Fibroblast of skin of abdomen (primary cell): ENCODE data around the gene POLN.
"Not testable (repeated sequence)": the region's sequence is repeated elsewhere in the genome, so short reads cannot be mapped to it uniquely, and the experiment has no call there.

Source experiments
- DNase-seq: peaks from one replicate; pipeline ENCODE4 v3.0.0-alpha.2; 2013

The POLN gene

GRCh38 chr4:2275044-2275397 is 33.1 kb upstream of the POLN start:
- not testable (repeated sequence) for DNase-seq

GRCh38 chr4:2274320-2275043 is 32.6 kb upstream of the POLN start:
- no peak for DNase-seq

- no peak for DNase-seq
Measured at GRCh38 chr4:2273657-2274319, 31.9 kb upstream of the POLN start.

GRCh38 chr4:2273221-2273620 is 31.3 kb upstream of the POLN start:
- no peak for DNase-seq

DNA sequence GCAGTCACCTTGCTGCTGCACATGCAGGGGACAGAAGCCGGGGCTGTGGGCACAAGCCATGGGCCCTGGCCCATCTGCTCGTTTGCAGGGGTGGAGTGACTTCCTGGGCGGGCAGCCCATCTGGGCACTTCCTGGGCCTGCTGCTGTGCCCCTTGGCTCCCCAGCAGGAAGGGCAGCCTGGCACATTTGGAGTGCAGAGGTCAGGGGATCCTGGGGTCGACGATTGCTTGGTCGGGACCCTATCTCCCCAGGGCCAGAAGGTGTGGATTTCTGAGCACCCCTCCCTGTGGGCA is 30.9 kb upstream of the POLN start:
- DNase-seq, result no peak

DNA sequence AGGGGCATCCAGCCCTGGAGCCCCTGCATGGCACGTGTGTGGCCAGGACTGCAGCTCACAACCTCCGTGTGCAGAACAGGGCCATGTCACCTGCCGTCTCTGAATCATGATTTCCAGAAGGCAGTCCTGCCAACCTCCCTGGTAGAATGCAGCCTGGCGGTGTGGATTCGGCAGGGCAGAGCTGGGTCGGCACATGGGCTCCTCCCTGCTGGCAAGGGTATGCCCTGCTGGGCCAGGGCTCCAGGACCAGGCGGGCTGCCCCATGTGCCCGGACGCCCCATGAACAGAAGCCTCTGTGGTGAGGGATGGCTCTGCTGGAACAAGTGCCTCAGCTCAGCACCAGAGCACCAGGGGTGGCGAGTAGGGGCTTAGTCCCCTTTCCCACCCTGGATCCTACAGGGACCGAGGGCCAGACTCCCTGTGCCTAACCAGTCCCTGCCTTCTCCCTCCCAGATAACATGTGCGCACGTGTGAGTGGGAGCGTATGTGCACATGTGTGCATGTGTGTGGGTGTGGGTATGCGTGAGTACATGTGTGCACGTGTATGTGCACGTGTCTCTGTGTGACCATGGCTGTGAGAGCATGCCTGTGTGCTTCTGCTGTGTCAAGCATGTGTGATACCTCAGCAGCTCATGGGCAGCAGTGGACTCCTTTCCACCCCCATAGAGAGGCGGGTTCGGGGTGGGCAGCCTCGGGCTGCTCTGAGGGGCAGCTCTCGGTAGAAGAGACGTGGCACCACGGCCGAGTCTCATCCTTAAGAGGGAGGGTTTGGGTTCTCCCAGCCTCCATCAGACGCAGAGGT is 30.3 kb upstream of the POLN start:
- no peak for DNase-seq

- no peak for DNase-seq
Measured at GRCh38 chr4:2271279-2272025, 29.5 kb upstream of the POLN start.

DNA sequence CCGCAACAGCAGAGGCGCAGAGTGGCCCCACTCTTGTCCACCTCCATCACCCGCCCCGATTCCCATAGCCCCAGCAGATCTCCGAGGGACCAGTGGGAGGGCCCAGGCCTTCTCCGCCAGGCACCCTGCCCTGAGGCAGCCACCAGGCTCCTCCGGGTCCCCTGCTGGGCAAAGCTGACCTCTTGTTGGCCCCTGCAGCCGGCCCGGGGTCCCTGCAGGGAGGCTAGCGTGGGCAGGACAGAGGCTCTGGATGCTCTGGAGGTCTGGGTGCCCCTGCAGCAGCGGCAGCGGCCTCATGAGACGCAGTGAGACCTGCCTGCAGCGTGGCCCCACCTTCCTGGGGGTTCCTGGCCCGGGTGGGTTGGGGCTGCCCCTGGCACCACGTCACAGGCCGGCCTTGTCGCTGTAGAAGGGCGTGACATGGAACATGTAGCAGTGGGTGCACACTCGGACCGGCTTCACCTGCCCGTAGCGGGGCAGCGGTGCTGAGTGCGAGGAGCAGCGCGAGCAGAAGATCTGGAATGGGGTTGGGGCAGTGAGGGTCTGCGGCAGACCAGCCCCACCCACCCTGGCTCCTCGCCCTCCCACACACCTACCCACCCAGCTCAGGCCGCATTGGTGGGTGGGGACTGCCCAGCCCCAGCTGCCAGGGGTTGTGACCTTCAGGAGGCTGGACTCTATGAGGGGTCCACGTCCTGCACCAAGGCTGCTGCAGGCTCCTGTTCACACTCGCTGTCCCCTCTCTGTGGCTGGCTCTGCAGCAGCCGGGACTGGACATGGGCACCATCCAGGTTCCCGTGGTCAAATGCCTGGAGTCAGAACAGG is 28.6 kb upstream of the POLN start:
- no peak for DNase-seq

GRCh38 chr4:2269618-2270163 is 27.8 kb upstream of the POLN start:
- no peak for DNase-seq

DNA sequence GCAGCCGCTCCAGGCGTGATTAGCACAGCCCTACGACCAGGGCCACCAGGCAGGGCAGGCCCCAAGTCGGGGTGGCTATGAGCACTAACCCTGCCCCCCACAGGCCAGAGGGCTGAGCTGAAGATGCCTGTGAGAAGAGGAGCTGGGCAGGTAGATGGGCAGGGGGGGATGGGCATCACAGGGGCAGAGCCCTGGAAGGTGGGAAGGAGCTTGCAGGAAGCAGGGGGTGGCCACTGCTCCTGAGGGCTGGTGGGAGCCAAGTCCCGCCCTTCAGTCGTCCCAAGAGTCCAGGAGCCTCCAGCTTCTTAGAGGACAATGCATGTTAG is 27.2 kb upstream of the POLN start:
- DNase-seq, result no peak

GRCh38 chr4:2268357-2269205 is 26.7 kb upstream of the POLN start:
- DNase-seq, result no peak

DNA sequence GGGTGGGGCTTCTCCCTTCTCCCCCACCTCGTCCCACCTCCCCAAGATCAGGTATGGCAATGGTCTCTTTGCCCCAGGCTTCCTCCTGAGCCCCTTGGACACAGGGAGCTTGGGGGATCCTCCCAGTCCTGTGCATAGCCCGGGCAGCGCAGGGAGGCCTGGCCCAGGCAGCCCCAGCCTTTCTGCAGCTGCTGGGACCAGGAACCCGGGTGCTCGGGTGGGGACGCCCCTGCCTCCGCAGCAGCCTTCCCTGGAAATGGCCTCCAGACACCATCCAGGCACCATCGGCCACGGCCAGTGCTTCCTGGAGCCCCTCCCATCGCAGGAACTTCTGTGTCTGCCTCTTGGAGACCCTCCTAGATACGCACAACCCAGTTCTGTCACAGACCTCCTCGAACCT is 25.9 kb upstream of the POLN start:
- DNase-seq, result no peak

- DNase-seq, result no peak
Measured at GRCh38 chr4:2267320-2267811, 25.4 kb upstream of the POLN start.

- no peak for DNase-seq
Measured at GRCh38 chr4:2266821-2267220, 24.9 kb upstream of the POLN start.

DNA sequence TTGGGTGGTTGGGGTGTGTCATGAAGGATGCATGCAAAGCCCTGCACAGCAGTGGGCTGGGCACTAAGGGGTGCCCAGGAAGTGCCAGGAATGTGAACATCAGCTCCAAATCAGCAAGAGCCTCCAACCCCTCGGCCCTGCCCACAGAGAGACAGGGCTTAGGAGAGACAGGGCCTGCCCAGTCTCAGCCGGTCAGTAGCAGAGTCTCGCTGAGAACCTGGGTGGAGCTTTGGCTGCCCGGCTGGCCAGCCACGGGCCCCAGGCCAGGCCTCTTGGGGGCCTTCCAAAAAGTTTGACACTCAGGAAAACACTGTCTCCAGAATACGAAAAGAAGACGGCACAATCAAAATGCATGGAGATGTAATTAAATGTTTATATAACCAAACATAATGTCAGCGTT is 24.3 kb upstream of the POLN start:
- no peak for DNase-seq

- no peak for DNase-seq
Measured at GRCh38 chr4:2265113-2266110, 23.5 kb upstream of the POLN start.

DNA sequence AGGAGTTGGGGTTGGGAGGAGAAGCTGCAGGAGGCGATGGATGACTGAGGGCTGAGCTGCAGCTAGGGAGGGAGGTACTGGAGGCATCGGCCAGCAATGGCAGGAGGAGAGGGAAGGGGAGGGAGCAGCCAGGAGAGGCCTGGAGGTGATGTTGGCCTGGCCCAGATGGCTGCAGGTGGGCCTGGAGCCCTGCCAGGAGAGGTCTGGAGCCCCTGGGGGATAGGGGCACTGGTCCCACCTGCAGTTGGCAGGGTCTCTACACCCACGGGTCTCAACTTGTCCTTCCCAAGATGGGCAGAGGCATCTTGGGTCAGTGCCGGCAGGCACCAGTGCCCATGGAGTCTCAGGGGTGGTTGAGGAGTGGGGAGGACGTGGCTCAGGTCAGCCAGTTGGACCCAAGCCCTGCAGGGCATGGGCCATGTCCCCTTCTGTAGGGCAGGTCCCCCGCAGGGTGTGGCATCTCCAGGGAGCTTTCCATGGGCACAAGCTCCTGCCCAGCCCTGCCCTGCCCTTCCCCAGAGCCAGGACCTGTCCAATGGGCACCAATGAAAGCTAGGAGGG is 22.6 kb upstream of the POLN start:
- DNase-seq, result no peak

DNA sequence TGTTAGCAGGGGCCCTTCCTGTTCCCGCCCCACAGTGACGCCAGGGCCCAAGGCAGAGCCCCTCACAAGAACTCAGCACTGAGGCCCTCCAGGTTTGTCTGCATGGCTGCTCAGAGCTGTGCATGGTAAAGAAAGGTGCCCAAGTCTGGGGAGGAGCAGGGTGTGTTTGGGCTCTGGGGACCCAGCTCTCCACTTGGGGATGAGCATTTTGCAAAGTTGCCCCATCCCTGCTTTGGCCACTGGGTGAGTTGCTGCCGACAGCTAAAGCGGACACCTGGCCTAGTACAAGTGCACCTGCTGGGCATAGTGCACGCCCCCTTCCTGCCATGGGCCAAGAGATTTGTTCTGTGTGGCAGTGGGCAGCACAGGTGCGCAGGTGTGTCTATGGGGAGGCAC is 22.0 kb upstream of the POLN start:
- no peak for DNase-seq

DNA sequence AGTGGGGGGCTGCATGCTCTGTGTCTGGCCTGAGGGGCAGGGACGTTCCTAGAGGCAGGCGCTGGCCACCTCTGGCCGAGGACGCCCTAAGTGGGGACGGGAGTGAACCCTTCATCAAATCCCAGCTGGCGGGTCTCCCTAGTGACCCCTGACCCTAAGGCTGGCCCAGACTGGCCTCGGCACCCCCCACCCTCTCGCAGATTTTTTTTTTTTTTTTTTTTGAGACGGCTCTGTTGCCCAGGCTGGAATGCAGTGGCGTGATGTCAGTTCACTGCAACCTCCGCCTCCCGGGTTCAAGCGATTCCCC is 21.0 kb upstream of the POLN start:
- no peak for DNase-seq
